ENCODE results near the gene SRCAP. TPM values are rescaled to one million over a fixed set of nuclear protein-coding genes. Genes with fewer than 3 reads are reported as not detected.
A peak's percentile ranks its signal among the peaks of the same experiment; 100 is the strongest.

The SRCAP gene
- 28.5 TPM for total RNA-seq

DNA sequence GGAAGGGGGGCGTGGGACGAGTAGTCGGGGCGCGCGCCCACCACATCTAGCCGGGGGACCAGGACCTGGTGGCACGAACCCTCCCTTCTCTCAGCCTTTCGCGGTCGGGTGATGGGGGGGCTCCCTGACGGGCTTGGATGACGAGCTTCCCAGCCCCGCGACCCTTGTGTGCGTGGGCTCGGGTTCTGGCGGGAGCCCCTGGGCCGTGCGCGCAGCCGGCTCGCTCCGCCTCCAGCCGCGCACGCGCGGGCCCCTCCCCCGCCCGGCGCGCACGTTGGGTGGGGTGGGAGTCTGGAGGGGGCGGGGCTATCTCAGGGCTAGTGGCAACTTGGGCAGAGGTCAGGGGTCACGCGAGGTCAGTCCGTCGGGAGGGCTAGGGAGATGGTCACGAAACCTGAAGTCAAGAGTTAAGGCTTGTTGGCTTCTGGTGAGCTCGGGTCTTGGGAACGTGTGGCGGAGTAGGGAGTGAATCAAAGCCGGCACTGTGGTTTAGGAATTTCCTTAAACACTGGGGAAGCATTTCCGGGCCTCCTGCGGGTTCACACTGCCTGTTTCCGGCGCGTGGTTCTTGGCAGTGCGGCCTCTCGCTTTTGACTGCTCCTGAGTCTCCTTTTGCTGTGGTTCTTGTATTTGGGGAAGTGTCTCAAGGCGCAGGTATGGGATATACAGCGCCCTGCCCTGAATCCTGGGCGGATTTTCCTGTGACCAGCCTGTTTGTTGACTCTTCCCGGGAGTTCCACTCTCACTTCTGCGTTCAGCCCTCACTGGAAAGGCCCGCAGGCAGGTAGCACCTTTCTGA, at the start of gene SRCAP:
TSS of gene SRCAP (plus strand) at position 356 of the 799 bp plus-strand sequence. CDS start 1,654 bp downstream, outside the sequence.
- Histone ChIP-seq H3K27me3 (no peaks in the 10 kb centered on the region), H3K36me3 (peaks cover 0 to 39% of the 10 kb centered on the region in 2 donors), H3K9me3 (no peaks in the 10 kb centered on the region), H3K4me3 (peak within 1 kb of the TSS; percentile 98 to 100), H3K4me1 (peaks cover 25% of the 10 kb centered on the region), H3K27ac (peak within 1 kb of the TSS; percentile 100)
- intact Hi-C loops (cut with DNase I), result loop anchor here (2.0 to 5.0 kb wide), 2 partner anchors 40 to 63 kb away; partner anchors contain the start of genes CFAP119, FBRS and RNF40
- TF ChIP-seq, protein P1, sequence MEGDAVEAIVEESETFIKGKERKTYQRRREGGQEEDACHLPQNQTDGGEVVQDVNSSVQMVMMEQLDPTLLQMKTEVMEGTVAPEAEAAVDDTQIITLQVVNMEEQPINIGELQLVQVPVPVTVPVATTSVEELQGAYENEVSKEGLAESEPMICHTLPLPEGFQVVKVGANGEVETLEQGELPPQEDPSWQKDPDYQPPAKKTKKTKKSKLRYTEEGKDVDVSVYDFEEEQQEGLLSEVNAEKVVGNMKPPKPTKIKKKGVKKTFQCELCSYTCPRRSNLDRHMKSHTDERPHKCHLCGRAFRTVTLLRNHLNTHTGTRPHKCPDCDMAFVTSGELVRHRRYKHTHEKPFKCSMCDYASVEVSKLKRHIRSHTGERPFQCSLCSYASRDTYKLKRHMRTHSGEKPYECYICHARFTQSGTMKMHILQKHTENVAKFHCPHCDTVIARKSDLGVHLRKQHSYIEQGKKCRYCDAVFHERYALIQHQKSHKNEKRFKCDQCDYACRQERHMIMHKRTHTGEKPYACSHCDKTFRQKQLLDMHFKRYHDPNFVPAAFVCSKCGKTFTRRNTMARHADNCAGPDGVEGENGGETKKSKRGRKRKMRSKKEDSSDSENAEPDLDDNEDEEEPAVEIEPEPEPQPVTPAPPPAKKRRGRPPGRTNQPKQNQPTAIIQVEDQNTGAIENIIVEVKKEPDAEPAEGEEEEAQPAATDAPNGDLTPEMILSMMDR (IDR thresholded peaks at IDR 0.05), result no peak
- TF ChIP-seq POLR2A (IDR thresholded peaks at IDR 0.05), result no peak
- TF ChIP-seq POLR2AphosphoS5 (IDR thresholded peaks at IDR 0.05; ENCODE audit: insufficient read depth in 1 of 2, low read depth in 1 of 2), result peak in 1 of 2 donors; percentile 50
- peak in 1 of 2 donors; percentile 96 for DNase-seq (ENCODE audit: extremely low spot score in 2 of 2)

DNA sequence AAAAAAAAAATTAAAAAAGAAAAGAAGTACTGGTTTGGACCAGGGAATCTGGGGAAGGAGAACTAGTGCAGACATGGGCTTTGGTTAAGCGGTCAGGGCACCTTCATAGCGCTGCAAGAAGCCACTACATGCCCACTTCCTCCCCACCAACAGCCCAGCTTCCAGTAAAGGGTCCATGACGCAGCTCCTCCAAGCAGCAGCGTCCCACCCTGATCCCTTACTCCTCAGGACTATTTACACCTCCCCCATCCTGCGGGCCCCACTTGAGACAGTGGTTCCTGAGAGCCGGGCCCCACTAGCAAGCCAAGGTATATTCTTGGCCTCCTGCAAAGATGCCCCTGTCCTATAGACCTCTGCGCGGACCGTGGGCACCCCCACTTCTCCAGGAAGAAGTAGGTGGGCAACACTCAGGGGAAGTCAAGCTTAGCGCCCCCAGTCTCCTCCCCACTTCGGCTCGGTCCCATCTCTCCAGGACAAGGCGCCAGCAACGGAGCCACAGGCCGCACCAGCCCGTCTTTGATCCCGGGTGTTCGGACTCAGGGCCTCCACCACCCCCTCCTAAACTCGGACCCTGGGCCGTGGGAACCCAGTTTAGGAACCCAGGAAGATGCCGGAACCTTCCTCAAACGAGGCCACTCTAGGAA, 49.1 kb upstream of the SRCAP start:
- intact Hi-C loops (cut with DNase I), result no loop called here
- no peaks in the 10 kb centered on the region for H3K9me3 ChIP-seq
- H3K27ac ChIP-seq, result peak overlapping the region; percentile 96
- DNase-seq (ENCODE audit: extremely low spot score in 2 of 2), result no peak
- peak overlapping the region; percentile 87 to 97 for H3K4me3 ChIP-seq
- peaks cover 25% of the 10 kb centered on the region for H3K4me1 ChIP-seq
- H3K36me3 ChIP-seq, result peaks cover 0 to 24% of the 10 kb centered on the region in 2 donors
- TF ChIP-seq, protein P1 (IDR thresholded peaks at IDR 0.05), result no peak
- TF ChIP-seq POLR2AphosphoS5 (IDR thresholded peaks at IDR 0.05; ENCODE audit: insufficient read depth in 1 of 2, low read depth in 1 of 2) (no peak), POLR2A (IDR thresholded peaks at IDR 0.05) (no peak)
- no peaks in the 10 kb centered on the region for H3K27me3 ChIP-seq

DNA sequence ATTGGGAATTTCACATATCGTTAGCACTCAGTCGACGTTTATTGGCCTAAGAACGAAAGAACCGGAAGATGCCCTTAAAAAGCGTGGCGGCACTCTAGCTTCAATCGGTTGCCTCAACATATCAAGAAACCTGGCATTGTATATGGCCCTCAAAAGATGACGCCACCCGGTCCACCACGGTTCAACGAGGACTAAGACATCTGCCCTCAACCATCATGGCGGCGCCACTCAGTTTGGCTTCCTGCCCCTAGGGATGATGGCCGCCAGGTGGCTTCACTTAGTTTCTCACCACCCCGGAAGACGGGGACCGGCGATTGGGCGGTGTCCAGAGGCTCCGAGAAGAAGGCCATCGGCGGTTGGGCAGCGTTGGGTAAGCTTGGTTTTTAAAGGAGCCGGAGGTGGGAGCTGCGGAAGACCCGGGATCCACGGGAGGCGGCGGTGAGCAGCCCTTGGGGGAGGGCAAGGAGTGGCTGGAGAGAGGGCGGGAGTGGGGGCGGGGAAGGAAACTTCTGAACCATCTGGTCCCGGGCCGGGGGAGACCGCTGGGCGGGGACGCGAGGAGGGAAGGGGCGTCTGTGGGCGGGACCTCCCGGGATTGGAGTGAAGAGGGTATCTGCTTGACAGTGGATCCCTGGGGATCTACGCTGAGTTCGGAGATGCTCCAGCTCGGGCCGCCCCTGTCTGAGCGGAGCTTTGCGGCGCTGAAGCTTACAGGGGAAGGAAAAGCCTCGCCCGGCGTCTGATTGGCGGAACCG, 48.4 kb upstream of the SRCAP start, which contains the start of gene PRR14:
TSS of gene PRR14 (plus strand) at position 592 of the 755 bp plus-strand sequence. CDS start 686 bp downstream, outside the sequence.
- peak; percentile 91 to 97 for TF ChIP-seq POLR2AphosphoS5 (IDR thresholded peaks at IDR 0.05; ENCODE audit: insufficient read depth in 1 of 2, low read depth in 1 of 2)
- peak in 1 of 2 donors; percentile 19 for TF ChIP-seq POLR2A (IDR thresholded peaks at IDR 0.05)
- TF ChIP-seq, protein P1 (IDR thresholded peaks at IDR 0.05), result peak in 2 of 3 experiments; percentile 13 to 59
- peak within 1 kb of the TSS; percentile 87 to 97 for H3K4me3 ChIP-seq
- peaks cover 25% of the 10 kb centered on the region for H3K4me1 ChIP-seq
- no peaks in the 10 kb centered on the region for H3K9me3 ChIP-seq
- peak; percentile 99 to 100 for DNase-seq (ENCODE audit: extremely low spot score in 2 of 2)
- H3K27me3 ChIP-seq, result no peaks in the 10 kb centered on the region
- peaks cover 0 to 31% of the 10 kb centered on the region in 2 donors for H3K36me3 ChIP-seq
- intact Hi-C loops (cut with DNase I), result no loop called here
- H3K27ac ChIP-seq, result peak within 1 kb of the TSS; percentile 96

DNA sequence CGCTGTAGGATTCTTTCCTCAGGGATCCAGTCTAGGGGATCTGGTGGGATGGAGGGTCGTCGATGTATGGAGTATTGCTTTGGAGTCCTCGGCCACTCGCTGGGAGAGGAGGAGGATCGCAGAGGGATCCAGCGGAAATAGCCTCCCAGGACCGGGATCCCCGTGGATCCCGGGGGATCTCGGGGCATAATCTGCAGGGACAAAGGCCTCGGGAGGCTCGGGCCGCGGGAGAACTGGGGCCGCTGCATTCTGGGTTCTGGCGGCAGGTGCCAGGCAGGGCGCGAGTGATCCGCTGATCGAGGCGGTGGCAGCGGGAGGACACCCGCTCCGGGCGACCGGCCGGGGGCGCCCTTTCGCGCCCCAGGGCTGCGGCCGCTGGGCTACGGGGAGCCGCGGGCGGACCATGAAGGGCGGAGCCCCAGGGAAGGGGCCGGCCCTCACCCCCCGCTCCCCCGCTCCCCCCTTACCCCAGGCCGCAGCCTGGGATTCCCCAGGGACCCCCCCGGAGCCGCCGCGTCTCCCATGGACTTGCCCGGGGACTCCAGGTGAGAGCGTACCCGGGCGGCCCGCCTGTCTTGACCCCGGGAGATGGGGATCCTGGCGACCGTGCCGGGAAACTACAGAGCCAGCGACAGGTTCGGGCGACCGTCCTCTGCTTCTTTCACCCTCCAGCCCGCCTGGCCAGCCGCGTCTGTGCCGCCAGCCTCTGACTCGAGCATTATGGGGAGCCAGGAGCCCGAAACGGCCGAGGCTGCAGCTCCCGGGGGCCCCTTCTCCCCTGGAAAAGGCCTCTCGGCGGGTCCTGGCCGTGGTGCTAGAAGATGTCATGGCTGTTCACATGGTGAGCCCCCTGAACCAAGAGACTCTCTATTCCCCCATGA, 47.6 kb upstream of the SRCAP start:
- Histone ChIP-seq H3K9me3 (no peaks in the 10 kb centered on the region), H3K4me3 (peak overlapping the region; percentile 87 to 97), H3K36me3 (peaks cover 0 to 38% of the 10 kb centered on the region in 2 donors), H3K4me1 (peaks cover 25% of the 10 kb centered on the region), H3K27me3 (no peaks in the 10 kb centered on the region), H3K27ac (peak overlapping the region; percentile 96)
- no peak for DNase-seq (ENCODE audit: extremely low spot score in 2 of 2)
- TF ChIP-seq, protein P1 (IDR thresholded peaks at IDR 0.05), result peak in 2 of 3 experiments; percentile 16 to 42
- TF ChIP-seq POLR2AphosphoS5 (IDR thresholded peaks at IDR 0.05; ENCODE audit: insufficient read depth in 1 of 2, low read depth in 1 of 2) (peak in 1 of 2 donors; percentile 11), POLR2A (IDR thresholded peaks at IDR 0.05) (no peak)
- intact Hi-C loops (cut with DNase I), result no loop called here
